Measurements from ENCODE around the gene ARPC5.

Gene ARPC5

DNA sequence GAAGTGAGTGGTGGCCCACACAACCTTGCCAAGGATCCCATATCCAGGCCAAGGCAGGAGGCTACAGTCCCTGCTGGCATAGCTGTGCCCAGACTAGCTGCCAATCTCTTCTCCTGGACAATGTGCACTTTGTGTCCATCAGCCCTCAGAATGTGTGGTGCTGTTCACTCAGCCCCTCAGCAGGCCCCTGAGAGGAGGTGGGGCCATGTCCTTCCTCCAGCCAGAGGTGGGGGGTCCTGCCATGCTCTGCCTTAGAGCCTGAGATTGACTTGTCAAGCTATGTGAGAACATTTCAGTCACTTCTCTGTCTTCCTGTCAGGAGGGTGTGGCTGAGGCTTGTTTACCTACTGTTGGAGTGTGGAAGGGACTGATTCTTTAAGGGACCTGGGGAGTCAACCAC lies 46.8 kb downstream of the ARPC5 start:
- no peak overlapping the region for H3K4me3 ChIP-seq (ENCODE audit: low read depth, low read length)
- no peak for DNase-seq (ENCODE audit: low read depth)
- TF ChIP-seq CTCF (conservative IDR thresholded peaks at IDR 0.05; ENCODE audit: low read depth, low read length): no peak

- H3K4me3 ChIP-seq (ENCODE audit: low read depth, low read length): no peak overlapping the region
- no peak for TF ChIP-seq CTCF (conservative IDR thresholded peaks at IDR 0.05; ENCODE audit: low read depth, low read length)
- no peak for DNase-seq (ENCODE audit: low read depth)
These were observed 48.7 kb downstream of the ARPC5 start for GRCh38 chr1:183586926-183587325.

DNA sequence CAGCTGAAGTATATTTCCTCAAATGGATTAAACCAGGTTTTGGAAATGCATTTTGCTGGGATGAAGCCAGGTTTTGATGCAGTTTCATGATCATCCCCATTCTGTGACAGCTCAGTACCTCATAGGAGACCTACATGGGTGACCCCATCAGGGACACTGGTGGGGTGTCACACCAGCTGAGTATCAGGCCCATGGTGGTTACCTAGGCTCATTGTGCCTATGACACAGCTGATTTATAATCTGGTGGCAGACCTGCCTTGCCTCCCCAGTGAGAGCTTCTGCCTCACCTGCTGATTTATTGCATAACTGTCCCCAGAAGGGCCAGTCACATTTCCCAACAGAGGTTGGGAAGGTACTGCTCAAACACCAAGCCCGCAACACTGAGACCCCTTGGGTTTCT lies 49.1 kb downstream of the ARPC5 start:
- no peak for DNase-seq (ENCODE audit: low read depth)
- TF ChIP-seq CTCF (conservative IDR thresholded peaks at IDR 0.05; ENCODE audit: low read depth, low read length): no peak
- H3K4me3 ChIP-seq (ENCODE audit: low read depth, low read length): no peak overlapping the region

DNA sequence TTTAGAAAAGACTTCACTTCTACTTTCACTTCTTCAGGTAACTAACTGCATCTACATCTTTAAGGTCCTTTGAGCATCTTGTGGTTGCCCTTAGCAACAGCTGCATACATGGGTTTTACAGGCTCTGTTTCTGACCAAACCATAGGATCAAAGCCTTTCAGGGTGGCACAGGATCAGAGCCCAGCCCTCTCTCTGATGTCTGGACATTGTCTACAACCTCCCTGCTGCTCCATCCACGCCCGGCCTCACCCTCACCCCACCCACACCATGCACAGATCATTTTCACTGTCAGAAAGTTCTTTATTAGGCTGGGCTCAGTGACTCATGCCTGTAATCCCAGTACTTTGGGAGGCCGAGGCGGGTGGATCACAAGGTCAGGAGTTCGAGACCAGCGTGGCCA lies 50.5 kb downstream of the ARPC5 start:
- no peak for DNase-seq (ENCODE audit: low read depth)
- TF ChIP-seq CTCF (conservative IDR thresholded peaks at IDR 0.05; ENCODE audit: low read depth, low read length): no peak
- no peak overlapping the region for H3K4me3 ChIP-seq (ENCODE audit: low read depth, low read length)

GRCh38 chr1:183584147-183584546 lies 51.4 kb downstream of the ARPC5 start:
- DNase-seq (ENCODE audit: low read depth): no peak
- TF ChIP-seq CTCF (conservative IDR thresholded peaks at IDR 0.05; ENCODE audit: low read depth, low read length): no peak
- H3K4me3 ChIP-seq (ENCODE audit: low read depth, low read length): no peak overlapping the region

- H3K4me3 ChIP-seq (ENCODE audit: low read depth, low read length): no peak overlapping the region
- DNase-seq (ENCODE audit: low read depth): peak; percentile 33
- no peak for TF ChIP-seq CTCF (conservative IDR thresholded peaks at IDR 0.05; ENCODE audit: low read depth, low read length)
These were observed 52.1 kb downstream of the ARPC5 start for GRCh38 chr1:183583466-183583865.

GRCh38 chr1:183582021-183582713 lies 53.4 kb downstream of the ARPC5 start:
- DNase-seq (ENCODE audit: low read depth): no peak
- no peak overlapping the region for H3K4me3 ChIP-seq (ENCODE audit: low read depth, low read length)
- no peak for TF ChIP-seq CTCF (conservative IDR thresholded peaks at IDR 0.05; ENCODE audit: low read depth, low read length)
